HG03442 (cell line): ENCODE measurements around the gene LRRC2.
"Not testable (repeated sequence)": the region's sequence is repeated elsewhere in the genome, so short reads cannot be mapped to it uniquely, and the experiment has no call there.

Source experiments
- ATAC-seq: cut with Tn5 transposase; IDR thresholded peaks from one replicate; pipeline ENCODE4 v1.9.1; 2021; ENCODE audit warnings: mild to moderate bottlenecking, moderate library complexity; ENCODE audit not compliant: unreplicated experiment

Gene LRRC2

GRCh38 chr3:46536758-46537157 is 29.3 kb downstream of the LRRC2 start:
- ATAC-seq = no peak

DNA sequence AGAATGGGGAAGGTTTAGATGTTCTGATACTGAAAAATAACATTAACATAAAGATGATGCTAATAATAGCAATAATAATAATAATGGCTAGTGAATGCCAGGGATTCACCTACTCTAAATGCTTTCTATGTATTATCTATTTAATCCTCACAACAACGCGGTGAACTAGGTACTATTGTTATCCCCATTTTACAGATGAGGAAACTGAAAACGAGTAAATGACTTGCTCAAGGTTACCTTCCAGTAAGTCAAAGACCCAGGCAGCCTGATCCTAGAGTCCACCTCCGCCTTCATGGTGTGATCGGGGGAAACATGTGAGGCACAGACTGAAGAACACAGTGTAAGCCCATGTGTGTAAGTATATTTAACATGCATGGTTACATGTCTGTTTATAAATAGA is 30.4 kb downstream of the LRRC2 start:
- no peak for ATAC-seq

GRCh38 chr3:46533091-46533490 is 33.0 kb downstream of the LRRC2 start:
- no peak for ATAC-seq

GRCh38 chr3:46527239-46527638 is 38.9 kb downstream of the LRRC2 start:
- no peak for ATAC-seq

GRCh38 chr3:46524832-46525231 is 41.3 kb downstream of the LRRC2 start:
- ATAC-seq = no peak

GRCh38 chr3:46524008-46524407 is 42.1 kb downstream of the LRRC2 start:
- no peak for ATAC-seq

- no peak for ATAC-seq
Observed at GRCh38 chr3:46523556-46523955, 42.5 kb downstream of the LRRC2 start.

DNA sequence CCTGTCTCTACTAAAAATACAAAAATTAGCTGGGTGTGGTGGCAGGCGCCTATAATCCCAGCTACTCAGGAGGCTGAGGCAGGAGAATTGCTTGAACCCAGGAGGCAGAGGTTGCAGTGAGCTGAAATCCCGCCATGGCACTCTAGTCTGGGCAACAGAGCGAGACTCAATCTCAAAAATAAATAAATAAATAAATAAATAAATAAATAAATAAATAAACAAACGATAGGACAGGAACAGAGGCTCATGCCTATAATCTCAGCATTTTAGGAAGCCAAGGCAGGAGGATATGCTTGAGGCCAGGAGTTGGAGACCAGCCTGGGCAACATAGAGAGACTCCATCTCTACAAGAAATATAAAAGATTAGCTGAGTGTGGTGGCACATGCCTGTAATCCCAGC is 43.9 kb downstream of the LRRC2 start:
- ATAC-seq = not testable (repeated sequence)

DNA sequence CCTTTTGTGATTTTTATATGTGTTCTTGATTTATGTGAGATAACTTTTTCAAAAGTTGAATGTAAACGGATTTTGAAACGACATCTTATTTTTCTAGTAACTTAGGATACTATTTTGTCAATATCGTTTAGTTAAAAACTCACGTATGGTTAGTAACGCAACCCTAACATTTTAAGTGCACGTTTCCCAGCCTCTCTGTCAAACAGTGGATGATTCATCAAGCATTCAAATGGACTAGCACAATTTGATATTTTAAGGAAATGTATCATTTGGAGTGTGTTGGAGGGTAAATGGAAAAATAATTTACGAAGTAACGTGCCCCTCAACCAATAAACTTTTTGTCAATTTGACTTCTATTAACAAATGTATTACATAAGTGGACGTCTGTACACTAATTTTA is 45.0 kb downstream of the LRRC2 start:
- ATAC-seq = no peak

DNA sequence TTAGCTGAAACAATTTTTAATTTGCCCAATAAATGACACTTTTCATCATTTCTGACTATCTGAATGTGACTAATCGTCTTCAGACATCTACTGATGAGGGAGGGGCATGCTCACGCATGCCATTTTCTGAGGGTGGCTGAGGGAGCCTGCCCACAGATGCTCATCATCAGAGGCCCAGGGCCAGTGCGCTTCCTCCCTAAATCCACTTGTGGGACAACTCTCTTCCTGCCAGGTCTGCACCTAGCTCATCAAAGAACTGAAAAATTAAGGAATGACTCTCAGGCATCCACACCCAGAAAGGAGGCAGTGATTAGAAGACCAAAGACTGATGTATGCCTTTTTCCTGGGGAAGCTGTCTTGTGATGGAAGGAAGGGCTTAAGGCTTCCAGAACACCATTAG is 45.6 kb downstream of the LRRC2 start:
- no peak for ATAC-seq

GRCh38 chr3:46519952-46520351 is 46.1 kb downstream of the LRRC2 start:
- no peak for ATAC-seq

- ATAC-seq = no peak
Observed at GRCh38 chr3:46517784-46518181, 48.3 kb downstream of the LRRC2 start.

- ATAC-seq = no peak
Observed at GRCh38 chr3:46517016-46517783, 48.9 kb downstream of the LRRC2 start.

DNA sequence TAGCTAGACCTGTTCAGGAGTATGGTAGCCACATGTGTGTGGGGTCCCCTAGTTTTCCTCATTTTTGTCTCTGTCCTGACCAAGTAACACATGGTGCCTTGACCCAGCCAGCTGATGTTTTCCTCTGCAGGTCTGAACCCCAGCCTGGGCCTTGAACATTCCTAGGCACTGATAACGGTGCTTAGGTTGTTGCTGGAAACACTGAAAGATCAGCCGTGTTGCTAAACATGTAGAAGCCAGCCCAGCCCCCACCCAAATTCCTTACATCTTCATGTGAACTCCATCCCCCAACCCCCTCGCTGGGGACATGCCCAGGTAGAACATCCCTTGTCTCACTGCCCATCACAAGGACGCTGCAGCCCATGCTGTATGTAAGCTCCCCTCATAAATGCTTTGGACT is 49.6 kb downstream of the LRRC2 start:
- no peak for ATAC-seq

- no peak for ATAC-seq
Observed at GRCh38 chr3:46512191-46512749, 53.8 kb downstream of the LRRC2 start.

- ATAC-seq = no peak
Observed at GRCh38 chr3:46509661-46510187, 56.4 kb downstream of the LRRC2 start.

GRCh38 chr3:46508850-46509591 is 57.1 kb downstream of the LRRC2 start:
- ATAC-seq = no peak

GRCh38 chr3:46506526-46506925 is 59.6 kb downstream of the LRRC2 start:
- no peak for ATAC-seq

DNA sequence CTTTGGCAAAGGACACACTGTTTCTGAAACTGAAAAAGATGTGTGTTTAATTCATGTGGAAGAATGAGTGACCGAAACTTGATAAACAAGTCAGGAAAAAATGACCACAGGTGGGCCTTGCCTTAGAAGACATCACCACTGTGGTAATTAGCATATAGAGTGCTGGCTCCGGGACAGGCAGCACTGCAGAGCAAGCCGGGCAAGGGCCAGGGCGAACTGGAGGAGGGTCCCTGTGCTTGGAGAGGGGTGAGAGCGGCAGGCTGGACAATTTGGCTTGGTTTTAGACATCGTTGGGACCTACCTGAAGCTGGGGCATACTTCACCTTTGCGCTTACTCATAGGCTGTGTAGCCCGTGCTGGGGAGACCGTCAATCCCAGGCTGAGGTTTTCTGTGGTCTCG is 60.1 kb downstream of the LRRC2 start:
- ATAC-seq = no peak

- ATAC-seq = no peak
Observed at GRCh38 chr3:46504789-46505188, 61.3 kb downstream of the LRRC2 start.

GRCh38 chr3:46503200-46503874 is 62.8 kb downstream of the LRRC2 start:
- no peak for ATAC-seq
